ENCODE measurements around the gene LSM10.

The LSM10 gene

GRCh38 chr1:36406440-36406839 lies 8.7 kb upstream of the LSM10 start:
- no peak for DNase-seq

DNA sequence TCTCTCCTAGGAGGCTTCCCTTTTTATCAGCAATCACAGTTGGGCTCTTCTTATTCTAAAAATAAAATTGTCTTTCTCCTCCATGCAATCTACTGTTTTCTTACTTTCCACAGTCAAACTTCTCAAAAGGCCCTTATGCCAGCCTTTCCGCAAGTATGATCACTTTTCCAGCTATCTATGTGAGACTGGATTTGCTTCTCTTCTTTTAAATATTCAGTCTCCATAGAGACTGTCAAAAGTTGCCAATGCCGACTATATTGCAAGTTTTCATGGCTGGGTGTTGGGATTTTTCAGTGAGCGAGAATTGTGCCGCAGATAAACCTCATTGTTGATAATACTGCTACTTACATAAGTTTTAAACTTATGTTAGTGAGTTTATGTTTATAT lies 4.8 kb upstream of the LSM10 start:
- no peak for DNase-seq

DNA sequence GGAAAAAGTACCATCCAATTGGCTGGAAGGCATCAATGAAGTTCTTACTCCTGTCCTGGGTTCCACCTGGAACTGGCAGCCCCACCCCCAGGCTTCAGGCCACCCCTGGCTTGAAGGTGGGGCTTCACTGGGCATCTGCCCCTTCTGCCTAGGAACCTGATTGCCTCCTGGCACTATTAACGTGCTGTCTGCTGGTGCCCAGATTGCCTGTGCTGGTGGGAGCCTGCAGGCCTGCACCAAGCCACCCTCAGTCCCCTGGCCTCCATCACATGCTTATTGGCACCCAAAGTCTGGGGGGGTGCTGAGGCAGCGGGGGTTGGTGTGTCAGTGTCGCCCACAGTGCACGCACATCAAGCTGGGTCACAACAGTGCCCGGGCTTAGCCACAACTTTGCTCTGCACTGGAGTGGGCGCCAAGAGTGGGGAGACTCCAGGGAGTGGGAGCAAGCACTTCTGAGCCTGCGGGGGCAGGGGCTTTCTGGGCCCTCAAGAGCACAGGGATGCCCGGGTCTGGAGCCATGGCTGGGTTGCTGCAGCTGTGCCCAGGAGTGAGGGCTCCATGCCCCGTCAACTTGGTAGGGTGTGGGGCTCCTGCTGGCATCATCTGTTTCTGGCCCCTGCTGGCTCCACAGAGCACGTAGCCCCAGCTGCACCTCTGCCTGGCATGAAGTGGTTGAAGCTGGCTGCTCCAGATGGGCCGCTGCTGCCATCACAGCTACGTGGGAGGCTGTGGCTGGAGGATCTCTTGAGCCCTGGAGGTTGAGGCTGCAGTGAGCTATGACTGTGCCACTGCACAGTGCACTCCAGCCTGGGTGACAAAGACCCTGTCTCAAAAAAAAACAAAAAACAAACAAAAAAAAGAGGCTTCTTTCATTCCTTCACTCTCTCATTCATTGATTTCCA lies 4.1 kb upstream of the LSM10 start:
- DNase-seq, result no peak

DNA sequence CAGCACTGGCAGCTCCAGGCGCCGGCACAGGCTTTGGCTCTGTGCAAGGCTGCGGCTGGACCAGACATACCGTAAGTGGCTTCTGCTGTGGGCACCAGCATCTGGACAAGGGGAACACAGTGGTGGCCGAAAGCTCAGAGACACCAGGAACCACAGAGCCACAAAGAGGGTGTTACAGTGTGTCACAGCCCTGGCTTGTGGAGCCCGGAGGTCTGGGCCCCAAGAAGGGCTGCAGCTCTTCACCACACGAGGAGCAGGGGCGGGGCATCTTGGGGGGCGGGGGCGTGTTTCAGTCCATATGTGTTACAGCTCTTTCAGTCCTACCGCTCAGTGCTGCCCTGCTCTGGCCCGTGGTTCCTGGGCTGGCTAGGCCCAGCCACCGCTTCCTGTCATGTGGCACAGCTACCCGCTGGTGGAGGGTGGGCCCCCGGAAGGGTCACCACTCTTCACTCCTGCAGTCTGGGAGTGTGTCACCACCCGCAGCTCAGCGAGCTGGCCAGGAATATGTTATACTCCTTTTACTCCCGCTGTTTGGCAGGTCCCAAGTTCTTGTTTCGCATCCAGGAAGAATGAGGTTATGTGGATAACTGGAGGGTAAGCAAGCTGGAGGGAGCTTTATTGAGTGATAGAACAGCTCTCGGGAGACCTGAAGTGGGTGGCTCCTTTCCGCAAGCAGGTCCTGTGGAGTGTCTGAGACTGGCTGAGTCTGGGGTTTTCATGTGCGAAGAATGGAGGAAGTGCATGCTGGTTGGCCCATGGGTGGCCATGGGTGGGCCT lies 3.3 kb upstream of the LSM10 start:
- DNase-seq, result peak; percentile 92

DNA sequence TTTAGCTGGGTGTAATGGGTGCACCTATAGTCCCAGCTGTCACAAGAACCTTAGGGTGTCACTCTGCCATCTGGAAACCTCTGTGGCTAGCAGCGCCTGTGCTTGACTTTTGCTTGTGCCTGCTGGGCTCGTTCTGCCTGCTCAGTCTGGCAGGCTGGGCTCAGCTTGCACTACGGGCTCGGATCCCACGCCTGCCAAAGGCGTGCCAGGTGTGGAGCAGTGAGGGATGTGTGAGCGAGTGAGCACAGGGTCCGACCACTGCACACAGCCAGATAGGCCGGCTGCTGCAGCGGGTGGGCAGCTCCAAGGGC lies 2.8 kb upstream of the LSM10 start:
- DNase-seq, result no peak

DNA sequence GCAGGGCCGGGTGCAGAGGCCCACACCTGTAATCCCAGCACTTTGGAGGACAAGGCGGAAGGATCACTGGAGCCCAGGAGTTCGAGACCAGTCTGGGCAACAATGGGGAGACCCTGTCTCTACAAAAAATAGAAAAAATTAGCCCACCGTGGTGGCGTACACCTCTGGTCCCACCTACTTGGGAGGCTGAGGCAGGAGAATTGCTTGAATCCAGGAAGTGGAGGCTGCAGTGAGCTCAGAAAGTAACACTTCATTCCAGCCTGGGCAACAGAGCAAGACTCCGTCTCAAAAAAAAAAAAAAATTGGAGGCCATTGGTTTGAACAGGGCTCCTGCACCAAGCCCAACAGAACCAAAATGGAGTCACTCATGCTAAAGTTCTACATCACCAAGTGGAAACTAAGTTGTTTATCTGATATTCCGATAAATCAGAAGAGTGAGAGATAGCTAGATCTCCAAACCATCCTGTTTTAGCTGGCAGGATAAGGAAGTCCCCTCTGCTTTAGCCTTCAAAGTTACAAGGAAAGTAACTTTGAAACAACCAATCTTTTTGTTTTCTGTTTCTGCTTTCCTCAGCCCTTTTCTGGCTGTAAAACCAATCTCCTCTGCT lies 766 bp upstream of the LSM10 start:
- no peak for DNase-seq

DNA sequence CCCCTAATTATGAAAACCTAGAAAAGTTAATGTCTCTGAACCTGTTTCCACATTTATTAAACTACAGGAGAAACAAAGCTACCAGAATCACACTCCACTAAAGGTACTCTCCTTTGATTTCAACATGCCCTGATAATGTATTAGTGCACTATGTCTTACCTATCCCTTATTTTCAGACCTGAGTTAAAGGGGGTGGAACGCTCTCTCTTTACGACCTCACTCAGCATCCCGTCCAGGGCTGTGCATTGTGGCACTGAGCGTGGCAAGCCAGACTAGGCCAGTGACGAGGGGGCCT lies 678 bp downstream of the LSM10 start:
- no peak for DNase-seq

- DNase-seq, result no peak
These were observed 1.3 kb downstream of the LSM10 start for GRCh38 chr1:36396359-36396758.

- no peak for DNase-seq
These were observed 4.0 kb downstream of the LSM10 start for GRCh38 chr1:36393686-36394085.

DNA sequence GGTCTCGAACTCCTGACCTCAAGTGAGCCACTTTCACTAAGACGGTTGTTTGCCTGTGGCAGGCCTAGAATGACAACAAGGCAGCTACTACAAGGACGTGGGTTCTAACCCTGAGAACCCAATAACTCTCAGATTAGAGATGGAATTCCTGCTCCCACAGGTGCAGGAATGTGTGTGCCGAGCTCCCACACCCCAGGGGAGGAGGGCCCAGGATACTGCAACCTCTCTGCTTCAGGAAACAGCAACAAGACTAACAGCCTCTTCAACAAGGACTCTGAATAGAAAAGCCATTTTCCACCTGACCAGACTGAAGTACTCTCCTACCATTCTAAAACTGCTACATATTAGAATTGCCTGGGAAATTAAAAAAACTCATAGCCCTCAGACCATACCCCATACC lies 4.9 kb downstream of the LSM10 start:
- no peak for DNase-seq

DNA sequence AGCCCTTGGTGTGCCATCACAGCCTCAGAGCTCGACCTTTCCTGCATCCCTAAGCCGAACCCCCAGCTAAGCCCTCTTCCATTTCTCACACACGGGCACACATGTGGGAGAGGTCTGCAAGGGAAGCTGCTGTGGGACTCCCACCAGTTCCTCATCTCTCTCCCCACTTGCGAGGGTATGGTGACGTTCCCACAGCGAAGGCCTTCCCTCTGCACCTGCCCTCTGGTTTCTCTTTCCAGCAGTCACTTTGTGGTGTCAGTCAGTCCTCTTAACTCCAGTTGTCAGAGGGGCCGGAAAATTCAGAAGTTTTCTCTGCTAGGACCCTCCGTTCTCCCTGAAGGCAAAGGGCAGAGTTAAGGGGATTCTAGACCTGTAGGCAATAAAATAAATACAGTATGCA lies 6.4 kb downstream of the LSM10 start:
- no peak for DNase-seq

GRCh38 chr1:36390411-36390810 lies 7.3 kb downstream of the LSM10 start:
- DNase-seq, result no peak

GRCh38 chr1:36389999-36390398 lies 7.7 kb downstream of the LSM10 start:
- no peak for DNase-seq

DNA sequence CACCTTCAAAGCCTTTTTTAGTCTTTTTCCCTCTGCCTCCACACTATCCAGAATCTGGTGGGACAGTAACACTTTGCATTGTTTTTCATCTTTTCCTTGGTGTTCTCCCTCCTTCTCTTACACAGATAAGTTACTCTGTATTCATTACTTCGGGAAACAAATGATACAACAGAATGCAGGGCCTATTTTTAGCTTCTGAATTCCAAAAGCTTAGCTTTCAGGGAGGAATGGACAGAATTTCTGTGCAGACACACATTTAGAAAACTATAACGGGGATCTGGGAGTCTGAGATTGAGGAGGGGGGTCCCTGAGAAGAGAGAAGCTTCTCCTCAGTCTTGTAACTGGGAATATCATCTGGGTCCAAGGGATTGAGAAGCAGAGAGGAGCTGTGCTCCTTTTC lies 8.4 kb downstream of the LSM10 start:
- no peak for DNase-seq

GRCh38 chr1:36387141-36387949 lies 10.4 kb downstream of the LSM10 start:
- DNase-seq, result no peak

GRCh38 chr1:36386265-36387140 lies 11.2 kb downstream of the LSM10 start:
- DNase-seq, result peak; percentile 66

DNA sequence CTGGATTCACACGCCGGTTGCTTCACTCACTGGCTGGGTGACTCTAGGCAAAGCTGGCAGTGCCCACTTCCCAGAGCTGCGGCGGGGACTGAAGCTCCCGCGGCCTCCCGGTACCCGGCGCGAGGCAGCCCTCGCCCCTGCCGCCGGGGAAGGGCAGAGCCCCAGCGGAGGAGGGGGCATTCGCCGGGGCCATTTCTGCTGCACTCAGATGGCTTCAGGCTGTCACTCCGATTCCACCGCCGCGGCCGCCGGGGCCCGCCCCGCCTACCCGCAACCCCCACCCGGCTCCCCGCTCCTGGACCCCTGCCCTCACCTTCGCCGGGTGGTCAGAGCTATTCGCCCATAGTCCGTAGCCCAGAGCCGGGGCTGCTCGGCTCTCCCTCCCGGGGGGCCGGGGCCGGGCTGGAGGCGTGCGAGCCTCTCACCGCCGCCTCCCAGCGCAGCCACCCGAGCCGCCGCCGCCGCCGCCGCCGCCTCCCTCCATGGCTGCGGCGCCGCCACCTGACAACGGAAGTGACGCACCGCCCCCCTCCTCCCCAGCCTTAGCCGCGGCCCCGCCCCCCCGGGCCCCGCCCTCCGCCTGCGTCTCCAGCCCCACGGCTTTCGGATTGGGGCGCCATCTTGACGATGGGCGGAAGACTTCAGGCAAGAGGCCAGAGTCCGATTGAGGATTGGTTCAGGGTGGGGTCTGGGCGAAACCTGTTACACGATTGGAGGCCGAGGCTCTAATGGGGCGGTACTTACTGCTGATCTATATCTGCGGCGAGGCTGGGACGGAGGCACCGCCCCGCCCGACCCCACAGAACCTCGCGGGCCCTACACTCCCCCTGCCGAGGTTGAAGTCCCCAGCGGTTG lies 12.1 kb downstream of the LSM10 start, which contains the start of gene STK40:
Gene STK40, minus strand, starts transcription at position 515 of the 855 bp plus-strand sequence. CDS start 24,592 bp downstream, outside the sequence.
- DNase-seq, result peak; percentile 96

DNA sequence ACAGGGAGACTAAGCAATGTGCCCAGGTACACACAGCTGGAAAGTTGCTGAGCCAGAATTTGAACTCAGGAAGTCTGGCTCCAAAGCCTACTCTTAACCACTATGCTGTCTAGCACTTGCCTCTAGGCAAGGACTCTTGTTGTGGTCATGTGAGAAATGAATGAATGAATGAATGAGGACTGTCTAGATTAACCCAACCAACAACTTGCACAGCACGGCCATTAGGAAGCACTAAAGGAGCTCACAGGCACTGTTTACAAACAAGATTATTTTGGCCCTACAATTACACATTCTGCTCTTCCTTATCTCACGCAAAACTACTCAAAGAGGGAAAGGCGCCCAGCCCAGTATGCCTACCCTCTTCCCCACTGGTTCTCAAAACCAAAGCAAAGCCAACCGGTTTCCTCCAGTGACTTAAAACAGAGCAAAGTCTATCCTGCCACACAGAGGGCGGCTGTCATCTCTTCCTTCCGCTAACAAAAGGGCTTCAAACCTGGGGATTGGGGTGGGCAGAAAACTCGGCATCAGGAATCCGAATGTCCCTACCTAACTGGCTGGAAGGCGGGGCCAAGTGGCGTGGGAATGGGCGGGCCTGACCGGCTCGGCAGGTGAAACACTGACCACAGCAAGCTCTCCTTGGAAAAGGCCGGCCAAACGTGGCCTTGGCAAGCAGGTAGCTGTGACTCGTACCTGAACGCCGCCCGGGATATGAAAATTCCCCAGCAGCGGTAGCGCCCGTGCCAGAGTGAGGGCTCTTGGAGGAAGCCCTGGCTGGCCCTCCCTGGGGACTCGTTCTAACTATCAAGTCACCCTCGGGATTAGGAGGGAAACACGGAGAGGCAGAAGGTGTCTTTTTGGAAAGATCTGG lies 12.9 kb downstream of the LSM10 start:
- no peak for DNase-seq

GRCh38 chr1:36383240-36383639 lies 14.5 kb downstream of the LSM10 start:
- DNase-seq, result no peak

- DNase-seq, result no peak
These were observed 15.0 kb downstream of the LSM10 start for GRCh38 chr1:36382669-36383068.

All from SHP77 treated with DMSO at 0.1 percent for 48 hours (cell line).